ENCODE data around the gene TAS1R3. TPM values are rescaled to one million over a fixed set of nuclear protein-coding genes. Genes with fewer than 3 reads are reported as not detected.

TAS1R3 gene
- total and polyA plus RNA-seq, 10 of the 15 experiments (the other 5 are each of a cell fraction or from before 2014, with no cell fraction given): 0.04 to 0.51 (median 0.08) TPM; not detected in 3

GRCh38 chr1:1294250-1294890 lies 36.7 kb upstream of the TAS1R3 start:
- TF ChIP-seq WRNIP1 (IDR thresholded peaks at IDR 0.05; ENCODE audit: borderline replicate concordance, low read depth, low read length) (no peak), SUPT20H (IDR thresholded peaks at IDR 0.05; ENCODE audit: borderline replicate concordance, control insufficient read depth, low read depth, low read length) (no peak), EP300 (IDR thresholded peaks at IDR 0.05; ENCODE audit: borderline replicate concordance in 1 of 2, control insufficient read depth in 1 of 2, low read depth in 2 of 2, low read length in 2 of 2) (no peak), YBX1 (IDR thresholded peaks at IDR 0.05) (no peak), ZNF384 (IDR thresholded peaks at IDR 0.05; ENCODE audit: borderline replicate concordance, low read depth, low read length) (no peak), ZNF24 (IDR thresholded peaks at IDR 0.05) (no peak), GATAD2B (conservative IDR thresholded peaks at IDR 0.05; ENCODE audit: low read depth) (no peak), POU2F2 (IDR thresholded peaks at IDR 0.05; ENCODE audit: borderline replicate concordance, low read depth, low read length) (no peak), POLR2AphosphoS2 (IDR thresholded peaks at IDR 0.05; ENCODE audit: low read depth, low read length) (no peak), NFYB (IDR thresholded peaks at IDR 0.05; ENCODE audit: insufficient read depth, low read depth, low read length) (no peak)
- TF ChIP-seq, protein P1, sequence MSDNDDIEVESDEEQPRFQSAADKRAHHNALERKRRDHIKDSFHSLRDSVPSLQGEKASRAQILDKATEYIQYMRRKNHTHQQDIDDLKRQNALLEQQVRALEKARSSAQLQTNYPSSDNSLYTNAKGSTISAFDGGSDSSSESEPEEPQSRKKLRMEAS (IDR thresholded peaks at IDR 0.05; ENCODE audit: low read depth, low read length): no peak
- TF ChIP-seq, protein P2, sequence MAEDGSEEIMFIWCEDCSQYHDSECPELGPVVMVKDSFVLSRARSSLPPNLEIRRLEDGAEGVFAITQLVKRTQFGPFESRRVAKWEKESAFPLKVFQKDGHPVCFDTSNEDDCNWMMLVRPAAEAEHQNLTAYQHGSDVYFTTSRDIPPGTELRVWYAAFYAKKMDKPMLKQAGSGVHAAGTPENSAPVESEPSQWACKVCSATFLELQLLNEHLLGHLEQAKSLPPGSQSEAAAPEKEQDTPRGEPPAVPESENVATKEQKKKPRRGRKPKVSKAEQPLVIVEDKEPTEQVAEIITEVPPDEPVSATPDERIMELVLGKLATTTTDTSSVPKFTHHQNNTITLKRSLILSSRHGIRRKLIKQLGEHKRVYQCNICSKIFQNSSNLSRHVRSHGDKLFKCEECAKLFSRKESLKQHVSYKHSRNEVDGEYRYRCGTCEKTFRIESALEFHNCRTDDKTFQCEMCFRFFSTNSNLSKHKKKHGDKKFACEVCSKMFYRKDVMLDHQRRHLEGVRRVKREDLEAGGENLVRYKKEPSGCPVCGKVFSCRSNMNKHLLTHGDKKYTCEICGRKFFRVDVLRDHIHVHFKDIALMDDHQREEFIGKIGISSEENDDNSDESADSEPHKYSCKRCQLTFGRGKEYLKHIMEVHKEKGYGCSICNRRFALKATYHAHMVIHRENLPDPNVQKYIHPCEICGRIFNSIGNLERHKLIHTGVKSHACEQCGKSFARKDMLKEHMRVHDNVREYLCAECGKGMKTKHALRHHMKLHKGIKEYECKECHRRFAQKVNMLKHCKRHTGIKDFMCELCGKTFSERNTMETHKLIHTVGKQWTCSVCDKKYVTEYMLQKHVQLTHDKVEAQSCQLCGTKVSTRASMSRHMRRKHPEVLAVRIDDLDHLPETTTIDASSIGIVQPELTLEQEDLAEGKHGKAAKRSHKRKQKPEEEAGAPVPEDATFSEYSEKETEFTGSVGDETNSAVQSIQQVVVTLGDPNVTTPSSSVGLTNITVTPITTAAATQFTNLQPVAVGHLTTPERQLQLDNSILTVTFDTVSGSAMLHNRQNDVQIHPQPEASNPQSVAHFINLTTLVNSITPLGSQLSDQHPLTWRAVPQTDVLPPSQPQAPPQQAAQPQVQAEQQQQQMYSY (CRISPR knock-in tag; IDR thresholded peaks at IDR 0.05): no peak
- FAIRE-seq: no peak
- RAD21 ChIA-PET (ENCODE audit: unreplicated experiment): no interaction called here
- CTCF ChIA-PET: no interaction called here
- no peaks in the 10 kb centered on the region for H3K9me3 ChIP-seq (replicated peaks; ENCODE audit: control insufficient read depth, insufficient read depth, low read length)
- DNase-seq (ENCODE audit: low read depth, low spot score): no peak
- ATAC-seq: no peak
- BruUV-seq (replicated peaks): no TSS peak
- H3K79me2 ChIP-seq (ENCODE audit: control insufficient read depth, insufficient read depth, low read length): no peaks in the 10 kb centered on the region
- H3K4me1 ChIP-seq (ENCODE audit: control insufficient read depth, insufficient read depth, low read length): no peaks in the 10 kb centered on the region
- no peaks in the 10 kb centered on the region for H4K20me1 ChIP-seq (ENCODE audit: control insufficient read depth, insufficient read depth)
- in situ Hi-C loops (cut with MboI) (no loop called here), intact Hi-C loops (cut with micrococcal nuclease; ENCODE audit: unreplicated experiment) (no loop called here)
- SMC1A ChIA-PET (ENCODE audit: uncharacterized antibody, unreplicated experiment): no interaction called here
- no peaks in the 10 kb centered on the region for H3K36me3 ChIP-seq (ENCODE audit: control insufficient read depth in 2 of 2, insufficient read depth in 2 of 2, low read length in 1 of 2)
- WGBS (ENCODE audit: insufficient coverage, insufficient replicate concordance, low lambda C conversion rate, missing lambda C conversion rate): 98% methylated on average over 48 of the region's 58 CpGs
- no peak overlapping the region for H2AFZ ChIP-seq (ENCODE audit: control insufficient read depth, low read depth, low read length)
- POLR2A ChIA-PET: no interaction called here
- no peak overlapping the region for H3K4me3 ChIP-seq
- no peak overlapping the region for H3K27ac ChIP-seq (ENCODE audit: control insufficient read depth, insufficient read depth)
- no peak overlapping the region for H3K4me2 ChIP-seq (ENCODE audit: control insufficient read depth, insufficient read depth)
- no peak overlapping the region for H3K9ac ChIP-seq (ENCODE audit: control insufficient read depth, insufficient read depth, low read length)
- no peaks in the 10 kb centered on the region for H3K27me3 ChIP-seq (replicated peaks in 1 of 2; ENCODE audit: control insufficient read depth in 2 of 2, insufficient read depth in 2 of 2, low read length in 1 of 2)

All from GM12878 (cell line).